ENCODE results near the gene OFD1.

GRCh38 chrX:13747836-13748235, 13.3 kb downstream of the OFD1 start:
- TF ChIP-seq, protein P1, sequence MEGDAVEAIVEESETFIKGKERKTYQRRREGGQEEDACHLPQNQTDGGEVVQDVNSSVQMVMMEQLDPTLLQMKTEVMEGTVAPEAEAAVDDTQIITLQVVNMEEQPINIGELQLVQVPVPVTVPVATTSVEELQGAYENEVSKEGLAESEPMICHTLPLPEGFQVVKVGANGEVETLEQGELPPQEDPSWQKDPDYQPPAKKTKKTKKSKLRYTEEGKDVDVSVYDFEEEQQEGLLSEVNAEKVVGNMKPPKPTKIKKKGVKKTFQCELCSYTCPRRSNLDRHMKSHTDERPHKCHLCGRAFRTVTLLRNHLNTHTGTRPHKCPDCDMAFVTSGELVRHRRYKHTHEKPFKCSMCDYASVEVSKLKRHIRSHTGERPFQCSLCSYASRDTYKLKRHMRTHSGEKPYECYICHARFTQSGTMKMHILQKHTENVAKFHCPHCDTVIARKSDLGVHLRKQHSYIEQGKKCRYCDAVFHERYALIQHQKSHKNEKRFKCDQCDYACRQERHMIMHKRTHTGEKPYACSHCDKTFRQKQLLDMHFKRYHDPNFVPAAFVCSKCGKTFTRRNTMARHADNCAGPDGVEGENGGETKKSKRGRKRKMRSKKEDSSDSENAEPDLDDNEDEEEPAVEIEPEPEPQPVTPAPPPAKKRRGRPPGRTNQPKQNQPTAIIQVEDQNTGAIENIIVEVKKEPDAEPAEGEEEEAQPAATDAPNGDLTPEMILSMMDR (IDR thresholded peaks at IDR 0.05; ENCODE audit: extremely low read depth in 1 of 2, insufficient read depth in 1 of 2, low read depth in 1 of 2, low read length in 2 of 2) = peak; percentile 34 to 42
- TF ChIP-seq JUN (IDR thresholded peaks at IDR 0.05; ENCODE audit: borderline replicate concordance, insufficient read depth, insufficient read length, low read depth) (no peak), POLR2AphosphoS5 (IDR thresholded peaks at IDR 0.05; ENCODE audit: insufficient read depth, low read depth, low read length) (no peak), EZH2 (IDR thresholded peaks at IDR 0.05; ENCODE audit: borderline replicate concordance, low read depth, low read length, severe bottlenecking) (no peak)
